Adrenal gland (tissue), 5 donors: ENCODE results near the gene ITPR1.

Experiments
- CTCF ChIP-seq, 6 experiments: fragments of 450-650 bp in 4 of 6; fragments of 200-600 bp in 2 of 6; sonication (generic) in 1 of 6; IDR thresholded peaks; 1 replicate in 5 of 6; 2 replicates in 1 of 6; pipeline versions ENCODE4 v1.5.1 to v1.8.0; 2016 to 2021; ENCODE audit warnings: antibody characterized with exemption in 6 of 6, mild to moderate bottlenecking in 2 of 6, moderate library complexity in 1 of 6
- POLR2A ChIP-seq, 2 donors: fragments of 450-650 bp; IDR thresholded peaks; one replicate each; pipeline ENCODE4 v1.6.1; 2017; ENCODE audit warnings: antibody characterized with exemption in 2 of 2, mild to moderate bottlenecking in 2 of 2, moderate library complexity in 1 of 2
- donor health status: DM: no; HTN: no; CAD: no.

- TF ChIP-seq POLR2A (IDR thresholded peaks at IDR 0.05) = no peak
- no peak for TF ChIP-seq CTCF (IDR thresholded peaks at IDR 0.05)
These were observed 120.9 kb downstream of the ITPR1 start for GRCh38 chr3:4614070-4614469.
